ENCODE results near the gene KDM3A.

Gene KDM3A

GRCh38 chr2:86429335-86429734 is 11.8 kb upstream of the KDM3A start:
- no peak for FAIRE-seq
- DNase-seq (ENCODE audit: extremely low spot score, insufficient read length, low read depth), result no peak

DNA sequence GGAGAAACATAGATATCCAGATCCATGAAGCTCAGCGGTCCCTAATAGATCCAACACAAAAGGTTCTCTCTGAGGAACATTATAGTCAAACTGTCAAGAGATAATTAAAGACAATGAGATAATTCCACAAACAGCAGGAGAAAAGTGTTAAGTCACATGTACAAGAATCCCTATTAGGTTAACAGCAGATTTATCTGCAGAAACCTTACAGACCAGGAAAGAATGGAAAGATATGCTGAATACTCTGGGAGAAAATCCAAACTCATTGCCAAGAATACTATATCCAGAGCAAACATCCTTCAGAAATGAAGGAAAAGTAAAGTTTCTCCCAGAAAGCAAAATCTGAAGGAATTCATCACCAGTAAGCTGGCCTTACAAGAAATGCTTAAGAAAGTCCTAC is 10.8 kb upstream of the KDM3A start:
- DNase-seq (ENCODE audit: extremely low spot score, insufficient read length, low read depth) (no peak), FAIRE-seq (no peak)

- no peak for DNase-seq (ENCODE audit: extremely low spot score, insufficient read length, low read depth)
- no peak for FAIRE-seq
Observed at GRCh38 chr2:86433137-86433536, 8.0 kb upstream of the KDM3A start.

DNA sequence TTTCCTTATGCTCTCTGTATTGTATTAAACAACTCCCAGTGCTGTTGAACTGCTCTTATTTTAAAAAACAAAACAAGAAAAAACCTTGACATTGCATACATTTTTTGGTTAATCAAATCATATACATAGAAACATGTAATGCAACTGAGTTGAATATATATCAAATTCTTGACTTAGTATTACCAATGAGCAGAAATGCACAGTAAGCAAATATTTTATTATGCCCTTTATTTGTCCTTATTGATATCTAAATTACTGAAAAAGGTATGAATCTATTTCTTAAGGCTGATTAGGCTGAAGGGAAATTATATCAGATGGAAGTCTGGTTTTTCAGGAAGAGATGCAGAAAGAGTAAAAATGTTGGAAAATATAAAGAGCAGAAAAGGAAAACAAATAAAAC is 6.9 kb upstream of the KDM3A start:
- no peak for FAIRE-seq
- no peak for DNase-seq (ENCODE audit: extremely low spot score, insufficient read length, low read depth)

DNA sequence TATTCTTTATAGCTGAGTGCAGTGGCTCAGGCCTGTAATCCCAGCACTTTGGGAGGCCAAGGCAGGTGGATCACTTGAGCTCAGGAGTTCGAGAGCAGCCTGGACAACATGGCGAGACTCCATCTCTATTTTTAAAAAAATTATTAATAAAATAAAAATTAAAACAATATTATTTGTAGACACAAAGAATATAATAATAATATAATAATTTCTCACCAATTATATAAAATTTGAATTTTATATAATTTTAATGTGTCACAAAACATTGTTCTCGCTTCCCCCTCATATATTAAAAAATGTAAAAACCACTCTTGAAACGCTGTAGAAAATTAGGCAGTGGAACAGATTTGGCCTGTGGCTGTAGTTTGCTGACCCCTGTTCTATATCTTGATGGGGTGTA is 5.6 kb upstream of the KDM3A start:
- FAIRE-seq (no peak), DNase-seq (ENCODE audit: extremely low spot score, insufficient read length, low read depth) (no peak)

GRCh38 chr2:86436328-86436727 is 4.8 kb upstream of the KDM3A start:
- no peak for FAIRE-seq
- DNase-seq (ENCODE audit: extremely low spot score, insufficient read length, low read depth), result no peak

DNA sequence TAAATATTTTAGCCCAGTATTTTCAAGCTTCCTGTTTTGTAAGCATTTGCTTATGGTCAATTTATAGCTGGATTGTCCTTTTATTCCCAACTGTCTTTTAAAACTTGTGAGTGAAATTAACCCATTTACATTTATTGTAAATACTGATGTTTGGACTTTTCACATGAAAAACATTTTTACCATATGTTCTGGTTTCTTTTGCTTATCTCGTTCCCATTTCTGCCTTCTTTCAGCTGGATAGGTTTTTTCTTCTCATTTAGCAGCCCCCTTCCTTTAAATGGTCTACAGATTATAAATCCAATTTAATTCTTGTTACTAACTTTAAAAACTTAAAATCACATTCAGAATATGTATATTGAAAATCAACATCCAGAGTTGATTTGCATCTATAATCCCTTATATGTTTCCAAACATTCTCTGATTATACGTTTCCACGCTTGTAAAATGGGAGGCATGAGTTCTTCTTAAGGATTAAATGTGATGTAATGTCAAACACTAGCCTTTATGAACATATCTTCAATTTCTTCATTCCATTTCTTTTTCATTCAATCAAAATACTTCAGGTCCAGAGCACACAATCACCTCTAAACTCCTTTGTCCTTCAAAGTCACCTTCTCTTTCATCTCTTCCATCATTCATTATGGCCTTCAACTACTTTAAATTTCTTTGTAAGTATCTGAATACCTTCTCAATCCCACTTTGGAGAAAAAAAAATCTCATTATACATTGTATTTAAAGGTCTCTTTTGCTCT is 1.1 kb upstream of the KDM3A start:
- FAIRE-seq, result no peak
- DNase-seq (ENCODE audit: extremely low spot score, insufficient read length, low read depth), result no peak

- FAIRE-seq (no peak), DNase-seq (ENCODE audit: extremely low spot score, insufficient read length, low read depth) (no peak)
Observed at GRCh38 chr2:86441392-86441881, 266 bp downstream of the KDM3A start.

GRCh38 chr2:86441882-86442641 is 891 bp downstream of the KDM3A start:
- FAIRE-seq (no peak), DNase-seq (ENCODE audit: extremely low spot score, insufficient read length, low read depth) (no peak)

DNA sequence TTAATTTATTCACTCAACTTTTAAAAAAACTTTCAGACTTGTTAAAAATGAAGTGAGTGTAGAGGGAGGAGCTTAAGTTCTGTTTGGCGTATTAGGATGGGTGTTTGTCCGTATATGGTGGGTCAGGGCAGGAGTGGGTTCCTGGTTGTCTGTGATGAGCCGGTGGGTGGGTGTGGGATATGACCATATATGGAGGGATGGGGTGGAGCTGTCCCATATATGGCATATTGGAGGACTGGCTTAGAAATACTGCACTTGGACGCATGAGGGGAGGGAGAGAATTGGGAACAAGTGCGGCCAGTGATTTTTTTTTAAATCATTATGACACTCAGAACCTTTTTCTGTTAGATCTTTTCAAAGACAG is 1.5 kb downstream of the KDM3A start:
- peak; percentile 94 for FAIRE-seq

GRCh38 chr2:86443631-86444350 is 2.6 kb downstream of the KDM3A start:
- DNase-seq (ENCODE audit: extremely low spot score, insufficient read length, low read depth), result no peak
- no peak for FAIRE-seq

More for the DNA sequence above, 1.5 kb downstream of the KDM3A start:
- peak; percentile 42 for DNase-seq (ENCODE audit: extremely low spot score, insufficient read length, low read depth)

DNA sequence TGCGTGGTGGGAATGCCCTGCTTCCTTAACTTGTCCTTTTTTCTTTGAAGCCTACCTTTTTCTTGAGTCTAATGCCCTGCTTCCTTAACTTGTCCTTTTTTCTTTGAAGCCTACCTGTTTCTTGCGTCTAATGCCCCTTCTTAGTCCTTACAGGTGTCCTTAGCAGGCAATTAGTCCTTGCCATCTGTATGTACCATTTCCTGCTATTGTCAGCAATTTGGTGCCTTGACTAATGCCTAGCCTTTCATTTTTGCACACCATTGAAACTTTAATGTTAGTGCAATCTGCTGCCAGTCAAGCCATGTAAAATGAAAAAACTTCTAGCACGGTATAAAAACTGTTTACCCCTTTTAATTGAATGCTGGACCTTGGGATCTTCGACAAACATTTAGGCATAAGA is 4.3 kb downstream of the KDM3A start:
- FAIRE-seq, result no peak
- no peak for DNase-seq (ENCODE audit: extremely low spot score, insufficient read length, low read depth)

DNA sequence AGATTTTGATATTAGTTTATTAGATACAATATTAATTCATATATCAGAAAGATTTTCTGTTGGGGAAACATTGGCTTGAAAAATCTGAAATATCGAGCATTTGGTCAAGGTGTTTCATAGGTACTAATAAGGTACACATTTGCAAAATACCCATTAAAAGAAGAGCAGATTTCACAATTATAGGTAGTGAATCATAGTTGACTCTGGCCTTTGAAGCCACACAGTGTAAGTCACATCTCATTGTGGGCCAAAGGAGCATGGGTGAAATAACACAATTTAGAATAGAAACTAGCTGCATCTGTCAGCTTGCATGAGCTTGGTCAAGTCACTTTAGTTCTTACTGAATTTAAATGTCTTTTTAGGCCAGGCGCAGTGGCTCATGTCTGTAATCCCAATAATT is 4.9 kb downstream of the KDM3A start:
- FAIRE-seq (no peak), DNase-seq (ENCODE audit: extremely low spot score, insufficient read length, low read depth) (no peak)

GRCh38 chr2:86453836-86454235 is 12.7 kb downstream of the KDM3A start:
- DNase-seq (ENCODE audit: extremely low spot score, insufficient read length, low read depth) (no peak), FAIRE-seq (no peak)

DNA sequence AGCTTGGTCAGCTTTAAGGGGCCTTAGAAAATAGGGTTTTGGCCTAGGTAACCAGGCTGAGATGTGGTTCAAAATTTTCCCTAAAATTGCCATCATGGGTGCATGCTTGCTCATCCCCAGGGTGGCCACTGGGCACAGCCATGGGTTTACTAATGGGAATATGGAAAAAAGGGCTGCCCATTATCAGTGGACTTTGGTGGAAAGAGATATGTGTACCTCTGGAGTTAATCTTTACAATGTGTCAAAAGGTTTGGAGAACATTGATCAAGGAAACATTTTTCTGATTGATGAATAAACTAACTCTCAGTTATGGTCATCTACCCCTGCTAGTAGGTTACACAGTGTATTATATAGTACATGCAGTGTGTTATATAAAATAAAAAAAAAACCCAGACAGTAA is 13.1 kb downstream of the KDM3A start:
- FAIRE-seq, result no peak
- no peak for DNase-seq (ENCODE audit: extremely low spot score, insufficient read length, low read depth)

DNA sequence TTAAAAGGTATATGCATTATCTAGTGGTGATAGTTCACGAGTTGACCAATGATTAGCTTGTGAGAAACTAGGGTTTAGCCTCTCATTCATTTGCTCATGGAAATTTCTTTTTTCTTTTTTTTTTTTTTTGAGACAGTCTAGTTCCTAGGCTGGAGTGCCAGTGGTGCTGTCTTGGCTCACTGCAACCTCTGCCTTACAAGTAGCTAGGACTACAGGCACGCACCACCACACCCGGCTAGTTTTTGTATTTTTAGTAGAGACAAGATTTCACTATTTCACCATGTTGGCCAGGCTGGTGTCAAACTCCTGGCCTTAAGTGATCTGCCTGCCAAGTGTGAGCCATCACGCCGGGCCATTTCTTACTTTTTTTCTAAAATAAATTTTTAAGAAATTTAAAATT is 14.0 kb downstream of the KDM3A start:
- FAIRE-seq (no peak), DNase-seq (ENCODE audit: extremely low spot score, insufficient read length, low read depth) (no peak)

- FAIRE-seq (no peak), DNase-seq (ENCODE audit: extremely low spot score, insufficient read length, low read depth) (no peak)
Observed at GRCh38 chr2:86461042-86461743, 20.0 kb downstream of the KDM3A start.

- no peak for DNase-seq (ENCODE audit: extremely low spot score, insufficient read length, low read depth)
- FAIRE-seq, result no peak
Observed at GRCh38 chr2:86464652-86465051, 23.5 kb downstream of the KDM3A start.

DNA sequence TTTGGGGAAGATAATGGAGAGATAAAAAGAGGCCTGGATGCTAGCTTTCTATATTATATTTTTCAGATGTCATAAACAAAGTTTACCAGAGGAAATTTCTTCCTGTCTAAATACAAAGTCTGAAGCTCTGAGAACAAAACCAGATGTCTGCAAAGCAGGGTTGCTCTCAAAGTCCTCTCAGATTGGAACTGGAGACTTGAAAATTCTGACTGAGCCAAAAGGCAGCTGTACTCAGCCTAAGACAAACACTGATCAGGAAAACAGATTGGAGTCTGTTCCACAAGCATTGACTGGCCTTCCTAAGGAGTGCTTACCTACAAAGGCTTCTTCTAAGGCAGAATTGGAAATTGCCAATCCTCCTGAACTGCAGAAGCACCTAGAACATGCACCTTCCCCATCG is 25.1 kb downstream of the KDM3A start:
- DNase-seq (ENCODE audit: extremely low spot score, insufficient read length, low read depth) (no peak), FAIRE-seq (no peak)
